Myocyte (in vitro differentiated cells): ENCODE data around the gene MAP4K3. TPM values are rescaled to one million over a fixed set of nuclear protein-coding genes. Genes with fewer than 3 reads are reported as not detected.
A peak's percentile ranks its signal among the peaks of the same experiment; 100 is the strongest.
"Not testable (repeated sequence)": the region's sequence is repeated elsewhere in the genome, so short reads cannot be mapped to it uniquely, and the experiment has no call there.

Experiments used
- DNase-seq: peaks from one replicate; pipeline ENCODE4 v3.0.0-alpha.2; 2012; ENCODE audit warnings: low read depth
- total RNA-seq: library from RNA; depleted of rRNA; stranded (reverse); fragments of >200 nt; gene quantifications from 2 replicates; pipeline ENCODE4 v1.2.3, GENCODE V29; 2014

The MAP4K3 gene
- total RNA-seq, 1 donor from 2014 or later = 37.5 TPM

- DNase-seq = no peak
Measured at GRCh38 chr2:39375917-39376316, 61.2 kb downstream of the MAP4K3 start.

GRCh38 chr2:39373181-39373802 is 63.8 kb downstream of the MAP4K3 start:
- no peak for DNase-seq

GRCh38 chr2:39370101-39370500 is 67.0 kb downstream of the MAP4K3 start:
- DNase-seq = no peak

- no peak for DNase-seq
Measured at GRCh38 chr2:39368846-39369245, 68.2 kb downstream of the MAP4K3 start.

GRCh38 chr2:39368376-39368775 is 68.7 kb downstream of the MAP4K3 start:
- no peak for DNase-seq

GRCh38 chr2:39362595-39362994 is 74.5 kb downstream of the MAP4K3 start:
- DNase-seq = no peak

- DNase-seq = no peak
Measured at GRCh38 chr2:39361511-39361910, 75.6 kb downstream of the MAP4K3 start.

GRCh38 chr2:39360342-39360741 is 76.7 kb downstream of the MAP4K3 start:
- DNase-seq = not testable (repeated sequence)

- DNase-seq = no peak
Measured at GRCh38 chr2:39359453-39360038, 77.5 kb downstream of the MAP4K3 start.

GRCh38 chr2:39356922-39357639 is 80.0 kb downstream of the MAP4K3 start:
- peak; percentile 50 for DNase-seq

GRCh38 chr2:39350658-39351057 is 86.4 kb downstream of the MAP4K3 start:
- no peak for DNase-seq

GRCh38 chr2:39338502-39338901 is 98.6 kb downstream of the MAP4K3 start:
- no peak for DNase-seq

- DNase-seq = peak; percentile 69
Measured at GRCh38 chr2:39335930-39336329, 101.2 kb downstream of the MAP4K3 start.

- no peak for DNase-seq
Measured at GRCh38 chr2:39334978-39335377, 102.1 kb downstream of the MAP4K3 start.

- no peak for DNase-seq
Measured at GRCh38 chr2:39334529-39334928, 102.6 kb downstream of the MAP4K3 start.

GRCh38 chr2:39326644-39327043 is 110.4 kb downstream of the MAP4K3 start:
- no peak for DNase-seq

- peak; percentile 31 for DNase-seq
Measured at GRCh38 chr2:39325966-39326365, 111.1 kb downstream of the MAP4K3 start.

GRCh38 chr2:39321056-39322035 is 115.7 kb downstream of the MAP4K3 start:
- DNase-seq = not testable (repeated sequence)

GRCh38 chr2:39320162-39320561 is 116.9 kb downstream of the MAP4K3 start:
- no peak for DNase-seq

GRCh38 chr2:39313575-39313974 is 123.5 kb downstream of the MAP4K3 start:
- DNase-seq = peak; percentile 83

GRCh38 chr2:39311469-39311868 is 125.6 kb downstream of the MAP4K3 start:
- DNase-seq = peak; percentile 31
